Adrenal gland (tissue), 12 donors: ENCODE measurements around the gene REEP5. TPM values are rescaled to one million over a fixed set of nuclear protein-coding genes. Genes with fewer than 3 reads are reported as not detected.

Experiments
- DNase-seq, 7 donors: peaks; one replicate each; pipeline ENCODE4 v3.0.0-alpha.2; 2019 to 2020
- H3K27ac ChIP-seq, 5 donors: fragments of 200-600 bp; sonication (generic) in 4 of 5; 1 replicate in 3 of 5; 2 replicates in 2 of 5; pipeline versions ENCODE4 v1.5.1 to v1.8.0; 2016 to 2020; ENCODE audit warnings: mild to moderate bottlenecking in 1 of 5
- H3K27me3 ChIP-seq: fragments of 200-600 bp; 2 replicates; pipeline ENCODE4 v1.8.0; 2021
- H3K36me3 ChIP-seq, 2 donors: fragments of 200-600 bp; replicated peaks in 1 of 2; 1 replicate in 1 of 2; 2 replicates in 1 of 2; pipeline versions ENCODE4 v1.5.1 to v1.8.0; 2018 to 2022
- H3K4me1 ChIP-seq, 2 donors: fragments of 200-600 bp; replicated peaks in 1 of 2; 1 replicate in 1 of 2; 2 replicates in 1 of 2; pipeline versions ENCODE4 v1.5.1 to v1.8.0; 2018 to 2021
- H3K4me3 ChIP-seq, 4 donors: fragments of 200-600 bp; sonication (generic) in 3 of 4; one replicate each; pipeline ENCODE4 v1.5.1; 2016 to 2018
- H3K9me3 ChIP-seq, 3 donors: fragments of 200-600 bp; sonication (generic) in 1 of 3; replicated peaks in 1 of 3; 1 replicate in 2 of 3; 2 replicates in 1 of 3; pipeline versions ENCODE4 v1.5.1 to v1.8.0; 2016 to 2021
- CTCF ChIP-seq, 6 experiments: fragments of 450-650 bp in 4 of 6; fragments of 200-600 bp in 2 of 6; sonication (generic) in 1 of 6; IDR thresholded peaks; 1 replicate in 5 of 6; 2 replicates in 1 of 6; pipeline versions ENCODE4 v1.5.1 to v1.8.0; 2016 to 2021; ENCODE audit warnings: antibody characterized with exemption in 6 of 6, mild to moderate bottlenecking in 2 of 6, moderate library complexity in 1 of 6
- POLR2A ChIP-seq, 2 donors: fragments of 450-650 bp; IDR thresholded peaks; one replicate each; pipeline ENCODE4 v1.6.1; 2017; ENCODE audit warnings: antibody characterized with exemption in 2 of 2, mild to moderate bottlenecking in 2 of 2, moderate library complexity in 1 of 2
- WGBS, 4 donors: extraction: QIAGEN DNeasy Blood & Tissue Kit in 2 of 4; methylation state at CpG; one replicate each; pipeline versions ENCODE4 v1.1.5 to v1.1.7; 2013 to 2017; 5-methylcytosine and 5-hydroxymethylcytosine counted together
- intact Hi-C, 2 donors: fragments of 100-400 bp; cut with DNase I; formaldehyde crosslinking; loops; one replicate each; pipeline versions ENCODE4 v1.14.1 to v1.15.0; 2022 to 2023
- polyA plus RNA-seq, 3 donors: library from polyadenylated mRNA; stranded (reverse); fragments of 200-250 nt in 2 of 3; fragments of 350-450 nt in 1 of 3; fragmentation: Illumina TruSeq in 1 of 3; extraction: RNeasy Lipid Tissue Mini Kit (QIAGEN cat#74804) in 1 of 3; gene quantifications; one replicate each; pipeline ENCODE4 v1.2.3, GENCODE V29; 2013 to 2014
- total RNA-seq, 9 donors: library from RNA; depleted of rRNA in 4 of 9; stranded (reverse); fragments of >200 nt in 4 of 9; fragments of 120-200 nt in 1 of 9; fragmentation: NEBNext Ultra II Directional in 1 of 9; extraction: Animal tissue kit (Norgen Biotek cat#: 25700) in 1 of 9; gene quantifications; one replicate each; pipeline versions ENCODE4 v1.1.0 to v1.2.4, GENCODE V29; 2013 to 2023
- donor health status: healthy with polysubstance abuse.
- donor health status: Bipolar disorder and iron deficiency.
- donor health status: DM: yes; HTN: yes; CAD: no.
- donor health status: DM: no; HTN: no; CAD: no.
- donor health status: DM: no; HTN: no; CAD: no.
- donor health status: DM: yes; HTN: yes; CAD: no.

Gene REEP5
- total and polyA plus RNA-seq, 12 donors = 73.8 to 198 (median 148) TPM

GRCh38 chr5:112956606-112957005 is 34.6 kb upstream of the REEP5 start:
- intact Hi-C loops = no loop called here

GRCh38 chr5:112951124-112951702 is 29.2 kb upstream of the REEP5 start:
- H3K4me1 ChIP-seq = no peaks in the 10 kb centered on the region
- no peaks in the 10 kb centered on the region for H3K36me3 ChIP-seq
- TF ChIP-seq POLR2A (IDR thresholded peaks at IDR 0.05) = no peak
- no peak overlapping the region for H3K27ac ChIP-seq
- intact Hi-C loops = no loop called here
- no peak for DNase-seq
- H3K4me3 ChIP-seq = no peak overlapping the region
- H3K9me3 ChIP-seq = no peaks in the 10 kb centered on the region
- 89 to 94% (median 90%) methylated on average over 12 of the region's 12 CpGs for WGBS, 4 donors
- H3K27me3 ChIP-seq = no peaks in the 10 kb centered on the region

More at GRCh38 chr5:112956606-112957005, 34.6 kb upstream of the REEP5 start:
- Histone ChIP-seq H3K27ac (no peak overlapping the region), H3K27me3 (no peaks in the 10 kb centered on the region), H3K4me1 (peaks cover 31 to 32% of the 10 kb centered on the region in 2 donors), H3K4me3 (no peak overlapping the region), H3K9me3 (no peaks in the 10 kb centered on the region), H3K36me3 (no peaks in the 10 kb centered on the region)
- TF ChIP-seq CTCF (IDR thresholded peaks at IDR 0.05) = no peak
- no peak for TF ChIP-seq POLR2A (IDR thresholded peaks at IDR 0.05)
- no peak for DNase-seq
- WGBS, 4 donors = 70 to 90% (median 84%) methylated on average over 3 of the region's 3 CpGs

- DNase-seq = no peak
- H3K9me3 ChIP-seq = no peaks in the 10 kb centered on the region
- TF ChIP-seq CTCF (IDR thresholded peaks at IDR 0.05) (no peak), POLR2A (IDR thresholded peaks at IDR 0.05) (no peak)
- no peaks in the 10 kb centered on the region for H3K27me3 ChIP-seq
- WGBS, 4 donors = 93 to 98% (median 97%) methylated on average over 1 of the region's 1 CpG
- H3K4me3 ChIP-seq = no peak overlapping the region
- H3K4me1 ChIP-seq = no peaks in the 10 kb centered on the region
- no peak overlapping the region for H3K27ac ChIP-seq
- no peaks in the 10 kb centered on the region for H3K36me3 ChIP-seq
- intact Hi-C loops = no loop called here
Measured at GRCh38 chr5:112948458-112948857, 26.4 kb upstream of the REEP5 start.

DNA sequence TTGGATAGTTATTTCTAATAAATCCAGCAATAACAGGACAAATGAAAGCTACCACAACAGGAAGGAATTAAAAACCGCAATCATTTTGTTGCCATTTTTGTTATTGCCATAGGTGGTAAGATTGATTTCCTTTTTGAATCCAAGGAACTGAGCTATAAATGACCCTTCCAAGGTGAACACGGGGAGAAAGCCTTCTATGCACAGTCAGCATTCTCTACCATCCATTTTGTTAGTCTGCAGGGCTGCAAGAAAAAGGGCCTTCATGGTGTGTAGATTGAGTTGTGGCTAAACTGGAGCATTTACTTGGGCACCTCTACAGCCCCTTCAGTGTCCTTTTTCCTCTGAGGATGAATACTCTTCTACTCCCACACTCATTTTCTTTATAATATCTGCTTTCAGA is 18.6 kb upstream of the REEP5 start:
- no peaks in the 10 kb centered on the region for H3K36me3 ChIP-seq
- no peak for DNase-seq
- no peaks in the 10 kb centered on the region for H3K9me3 ChIP-seq
- no peak overlapping the region for H3K27ac ChIP-seq
- intact Hi-C loops = no loop called here
- TF ChIP-seq POLR2A (IDR thresholded peaks at IDR 0.05) (no peak), CTCF (IDR thresholded peaks at IDR 0.05) (no peak)
- H3K27me3 ChIP-seq = no peaks in the 10 kb centered on the region
- no peaks in the 10 kb centered on the region for H3K4me1 ChIP-seq
- WGBS, 4 donors = 55 to 67% (median 64%) methylated on average over 2 of the region's 2 CpGs
- H3K4me3 ChIP-seq = no peak overlapping the region

DNA sequence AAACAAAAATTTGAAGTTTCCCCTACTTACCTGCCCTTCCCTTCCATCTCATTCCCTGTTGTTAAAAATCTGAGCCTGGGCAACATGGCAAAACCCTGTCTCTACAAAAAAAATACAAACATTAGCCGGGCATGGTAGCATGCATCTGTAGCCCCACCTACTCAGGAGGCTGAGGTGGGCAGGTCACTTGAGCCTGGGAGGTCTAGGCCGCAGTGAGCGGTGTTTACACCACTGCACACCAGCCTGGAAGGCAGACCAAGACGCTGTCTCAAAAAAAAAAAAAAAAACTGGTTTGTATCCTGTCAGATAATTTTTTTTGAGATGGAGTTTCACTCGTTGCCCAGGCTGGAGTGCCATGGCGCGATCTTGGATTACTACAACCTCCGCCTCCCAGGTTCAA is 16.3 kb upstream of the REEP5 start:
- TF ChIP-seq POLR2A (IDR thresholded peaks at IDR 0.05) (no peak), CTCF (IDR thresholded peaks at IDR 0.05) (no peak)
- intact Hi-C loops = no loop called here

More for the DNA sequence above, 16.3 kb upstream of the REEP5 start:
- Histone ChIP-seq H3K9me3 (no peaks in the 10 kb centered on the region), H3K4me1 (no peaks in the 10 kb centered on the region), H3K36me3 (no peaks in the 10 kb centered on the region), H3K4me3 (no peak overlapping the region), H3K27ac (no peak overlapping the region), H3K27me3 (no peaks in the 10 kb centered on the region)
- 84 to 95% (median 89%) methylated on average over 8 of the region's 8 CpGs for WGBS, 4 donors
- DNase-seq = no peak
